Right lobe of liver (tissue), 6 donors: ENCODE results near the gene TRPT1. TPM values are rescaled to one million over a fixed set of nuclear protein-coding genes. Genes with fewer than 3 reads are reported as not detected.

Experiments used
- ATAC-seq, 4 donors: fragments of 200-7000 bp; cut with Tn5 transposase; one replicate each; pipeline ENCODE4 v1.9.1; 2020; ENCODE audit warnings: mild to moderate bottlenecking in 4 of 4, moderate library complexity in 4 of 4
- DNase-seq, 3 donors: peaks; one replicate each; pipeline ENCODE4 v3.0.0-alpha.2; 2020
- H3K27ac ChIP-seq, 3 donors: fragments of 200-600 bp; one replicate each; pipeline ENCODE4 v1.8.0; 2022
- H3K27me3 ChIP-seq, 2 donors: fragments of 200-600 bp; one replicate each; pipeline ENCODE4 v1.8.0; 2022
- H3K36me3 ChIP-seq, 4 donors: fragments of 200-600 bp; sonication (generic) in 1 of 4; one replicate each; pipeline versions ENCODE4 v1.5.1 to v1.8.0; 2017 to 2022; ENCODE audit warnings: control low read depth in 1 of 4
- H3K4me1 ChIP-seq, 4 donors: fragments of 200-600 bp; sonication (generic) in 1 of 4; one replicate each; pipeline versions ENCODE4 v1.5.1 to v1.8.0; 2017 to 2022; ENCODE audit warnings: control low read depth in 1 of 4
- H3K4me3 ChIP-seq, 3 donors: fragments of 200-600 bp; one replicate each; pipeline ENCODE4 v1.8.0; 2022
- H3K9me3 ChIP-seq, 4 donors: fragments of 200-600 bp; sonication (generic) in 1 of 4; one replicate each; pipeline versions ENCODE4 v1.5.1 to v1.8.0; 2017 to 2022; ENCODE audit warnings: control low read depth in 1 of 4
- POLR2A ChIP-seq: fragments of 450-650 bp; IDR thresholded peaks from one replicate; pipeline ENCODE4 v1.6.1; 2017; ENCODE audit warnings: antibody characterized with exemption, mild to moderate bottlenecking
- WGBS: methylation state at CpG from one replicate; pipeline ENCODE4 v1.1.6; 2018; ENCODE audit warnings: low coverage, low lambda C conversion rate; ENCODE audit not compliant: insufficient coverage; ENCODE audit errors: missing lambda C conversion rate; 5-methylcytosine and 5-hydroxymethylcytosine counted together
- intact Hi-C, 2 donors: fragments of 100-400 bp; cut with DNase I; formaldehyde crosslinking; loops; one replicate each; pipeline versions ENCODE4 v1.11.2 to v1.14.1; 2022
- total RNA-seq, 6 experiments: library from RNA; depleted of rRNA in 2 of 6; stranded (reverse); fragments of >200 nt in 2 of 6; fragmentation: NEBNext Ultra II Directional in 3 of 6; extraction: Animal tissue kit (Norgen Biotek cat#: 25700) in 3 of 6; gene quantifications; one replicate each; pipeline versions ENCODE4 v1.1.0 to v1.2.4, GENCODE V29; 2016 to 2023
- TF ChIP-seq, protein P1 (sequence below), 4 donors: fragments of 200-600 bp in 3 of 4; fragments of 450-650 bp in 1 of 4; IDR thresholded peaks; one replicate each; pipeline versions ENCODE4 v1.5.1 to v1.8.0; 2016 to 2022; ENCODE audit warnings: antibody characterized with exemption in 4 of 4, mild to moderate bottlenecking in 2 of 4
- donor health status: DM: no; HTN: yes; CAD: no.
- donor health status: DM: no; HTN: no; CAD: no.
- donor health status: DM: no; HTN: no; CAD: no.
- donor health status: DM: no; HTN: yes; CAD: no.
- donor health status: DM: no; HTN: yes; CAD: no.

Gene TRPT1
- total RNA-seq, 6 experiments from 2014 or later: 13.5 to 29.6 (median 18.9) TPM

DNA sequence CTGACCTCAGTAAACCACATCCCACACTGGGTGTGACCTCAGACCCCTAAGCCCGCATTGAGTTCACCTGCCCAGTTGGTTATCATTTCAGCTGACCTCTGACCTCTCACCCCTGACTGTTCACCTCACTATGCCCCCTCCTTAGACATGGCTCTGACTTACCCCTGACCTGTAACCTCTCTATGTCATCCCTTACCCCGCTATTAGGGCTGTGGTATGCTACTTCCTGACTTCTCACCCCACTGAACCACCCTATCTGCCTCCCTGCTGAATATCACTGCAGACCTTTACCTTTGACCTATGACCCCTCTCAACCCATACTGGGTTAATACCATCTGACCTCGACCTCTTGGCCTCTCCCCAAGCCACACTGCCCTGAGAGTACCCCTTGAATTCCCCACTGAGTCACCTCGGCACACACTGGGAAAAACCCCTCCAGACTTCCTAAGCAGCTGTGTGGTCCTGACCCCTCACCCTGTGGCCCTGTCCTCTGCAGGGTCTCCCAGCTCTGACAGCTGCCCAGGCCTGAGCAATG is 33.6 kb upstream of the TRPT1 start:
- WGBS: 63% methylated on average over 3 of the region's 4 CpGs
- H3K27me3 ChIP-seq: no peaks in the 10 kb centered on the region
- peaks cover 0 to 5% (median 0%) of the 10 kb centered on the region in 4 donors for H3K36me3 ChIP-seq
- ATAC-seq: no peak
- no peaks in the 10 kb centered on the region for H3K9me3 ChIP-seq
- no peaks in the 10 kb centered on the region for H3K4me1 ChIP-seq
- no peak overlapping the region for H3K27ac ChIP-seq
- no peak for DNase-seq
- intact Hi-C loops: no loop called here
- H3K4me3 ChIP-seq: no peak overlapping the region
- no peak for TF ChIP-seq POLR2A
- TF ChIP-seq, protein P1, sequence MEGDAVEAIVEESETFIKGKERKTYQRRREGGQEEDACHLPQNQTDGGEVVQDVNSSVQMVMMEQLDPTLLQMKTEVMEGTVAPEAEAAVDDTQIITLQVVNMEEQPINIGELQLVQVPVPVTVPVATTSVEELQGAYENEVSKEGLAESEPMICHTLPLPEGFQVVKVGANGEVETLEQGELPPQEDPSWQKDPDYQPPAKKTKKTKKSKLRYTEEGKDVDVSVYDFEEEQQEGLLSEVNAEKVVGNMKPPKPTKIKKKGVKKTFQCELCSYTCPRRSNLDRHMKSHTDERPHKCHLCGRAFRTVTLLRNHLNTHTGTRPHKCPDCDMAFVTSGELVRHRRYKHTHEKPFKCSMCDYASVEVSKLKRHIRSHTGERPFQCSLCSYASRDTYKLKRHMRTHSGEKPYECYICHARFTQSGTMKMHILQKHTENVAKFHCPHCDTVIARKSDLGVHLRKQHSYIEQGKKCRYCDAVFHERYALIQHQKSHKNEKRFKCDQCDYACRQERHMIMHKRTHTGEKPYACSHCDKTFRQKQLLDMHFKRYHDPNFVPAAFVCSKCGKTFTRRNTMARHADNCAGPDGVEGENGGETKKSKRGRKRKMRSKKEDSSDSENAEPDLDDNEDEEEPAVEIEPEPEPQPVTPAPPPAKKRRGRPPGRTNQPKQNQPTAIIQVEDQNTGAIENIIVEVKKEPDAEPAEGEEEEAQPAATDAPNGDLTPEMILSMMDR (IDR thresholded peaks at IDR 0.05): no peak

DNA sequence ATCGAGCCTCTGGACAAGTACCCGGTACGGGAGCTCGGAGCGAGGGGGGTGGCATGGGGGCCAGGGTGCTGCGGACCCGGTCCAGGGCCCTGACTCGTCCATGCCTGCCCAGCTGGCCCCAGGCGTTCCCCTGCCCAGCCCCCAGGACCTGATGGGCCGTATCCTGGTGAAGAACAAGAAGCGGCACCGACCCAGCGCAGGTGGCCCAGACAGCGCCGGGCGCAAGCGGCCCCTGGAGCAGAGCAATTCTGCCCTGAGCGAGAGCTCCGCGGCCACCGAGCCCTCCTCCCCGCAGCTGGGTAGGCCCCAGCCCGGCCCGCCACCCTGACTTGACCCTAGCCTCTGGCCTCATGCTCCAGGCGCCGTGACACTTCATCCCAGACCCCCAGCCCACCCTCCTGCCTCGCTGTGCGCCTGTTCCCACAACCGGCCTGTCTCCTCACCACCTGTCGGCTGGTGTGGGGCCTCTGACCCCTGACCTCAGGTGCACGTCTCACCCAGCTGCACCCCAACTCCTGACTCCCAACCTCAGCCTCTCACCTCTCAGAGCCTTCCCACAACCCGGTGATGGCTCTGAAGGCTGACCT is 33.1 kb upstream of the TRPT1 start:
- Histone ChIP-seq H3K4me3 (no peak overlapping the region), H3K36me3 (peaks cover 0 to 5% (median 0%) of the 10 kb centered on the region in 4 donors), H3K27ac (no peak overlapping the region), H3K27me3 (no peaks in the 10 kb centered on the region), H3K4me1 (no peaks in the 10 kb centered on the region), H3K9me3 (no peaks in the 10 kb centered on the region)
- intact Hi-C loops: no loop called here
- ATAC-seq: no peak
- DNase-seq: no peak
- TF ChIP-seq POLR2A: no peak
- TF ChIP-seq, protein P1 (IDR thresholded peaks at IDR 0.05): no peak
- 86% methylated on average over 8 of the region's 32 CpGs for WGBS

DNA sequence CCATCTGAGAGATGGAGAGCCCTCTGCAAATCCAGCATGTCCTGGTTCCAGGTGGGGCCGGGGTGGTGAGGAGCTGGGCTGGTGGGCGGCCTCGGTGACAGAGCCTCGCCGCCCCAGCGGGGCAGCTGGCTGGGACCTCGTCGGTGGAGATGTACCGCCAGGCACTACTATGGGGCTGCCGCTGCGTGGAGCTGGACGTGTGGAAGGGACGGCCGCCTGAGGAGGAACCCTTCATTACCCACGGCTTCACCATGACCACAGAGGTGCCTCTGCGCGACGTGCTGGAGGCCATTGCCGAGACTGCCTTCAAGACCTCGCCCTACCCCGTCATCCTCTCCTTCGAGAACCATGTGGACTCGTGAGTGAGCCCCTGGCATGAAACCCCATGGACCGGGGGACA is 32.4 kb upstream of the TRPT1 start:
- no CpG with 5 or more reads among the region's 24 CpGs for WGBS
- Histone ChIP-seq H3K27ac (no peak overlapping the region), H3K36me3 (peaks cover 0 to 5% (median 0%) of the 10 kb centered on the region in 4 donors), H3K27me3 (no peaks in the 10 kb centered on the region), H3K4me3 (no peak overlapping the region), H3K4me1 (no peaks in the 10 kb centered on the region), H3K9me3 (no peaks in the 10 kb centered on the region)
- intact Hi-C loops: no loop called here
- no peak for DNase-seq
- TF ChIP-seq POLR2A: no peak
- TF ChIP-seq, protein P1 (IDR thresholded peaks at IDR 0.05): no peak
- ATAC-seq: no peak

DNA sequence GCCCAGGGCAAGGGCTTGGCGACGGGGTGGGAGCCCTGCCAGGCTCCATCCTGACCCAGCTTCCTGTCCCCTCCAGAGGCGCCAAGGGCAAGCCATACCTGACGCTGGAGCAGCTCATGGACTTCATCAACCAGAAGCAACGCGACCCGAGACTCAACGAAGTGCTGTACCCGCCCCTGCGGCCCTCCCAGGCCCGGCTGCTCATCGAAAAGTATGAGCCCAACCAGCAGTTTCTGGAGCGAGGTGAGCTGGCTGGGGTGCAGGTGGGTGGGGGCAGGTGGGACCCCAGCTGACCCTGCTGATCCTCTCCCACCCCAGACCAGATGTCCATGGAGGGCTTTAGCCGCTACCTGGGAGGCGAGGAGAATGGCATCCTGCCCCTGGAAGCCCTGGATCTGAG is 30.3 kb upstream of the TRPT1 start:
- no peaks in the 10 kb centered on the region for H3K27me3 ChIP-seq
- TF ChIP-seq POLR2A: no peak
- TF ChIP-seq, protein P1 (IDR thresholded peaks at IDR 0.05): no peak
- H3K36me3 ChIP-seq: peaks cover 0 to 5% (median 0%) of the 10 kb centered on the region in 4 donors
- H3K4me1 ChIP-seq: peaks cover 0 to 4% (median 0%) of the 10 kb centered on the region in 4 donors
- WGBS: no CpG with 5 or more reads among the region's 15 CpGs
- H3K27ac ChIP-seq: no peak overlapping the region
- DNase-seq (no peak), ATAC-seq (no peak)
- H3K4me3 ChIP-seq: no peak overlapping the region
- H3K9me3 ChIP-seq: no peaks in the 10 kb centered on the region
- intact Hi-C loops: no loop called here
